Heart left ventricle (tissue), 13 donors: ENCODE results near the gene TMEM86B.

Source experiments
- POLR2A ChIP-seq, 2 donors: fragments of 450-650 bp; IDR thresholded peaks; one replicate each; pipeline ENCODE4 v1.6.1; 2017; ENCODE audit warnings: antibody characterized with exemption in 2 of 2, mild to moderate bottlenecking in 2 of 2, moderate library complexity in 2 of 2
- TF ChIP-seq, protein P1 (sequence below), 12 donors: fragments of 200-600 bp; sonication (generic) in 4 of 12; IDR thresholded peaks; one replicate each; pipeline versions ENCODE4 v1.5.0 to v1.8.0; 2018 to 2022; ENCODE audit warnings: antibody characterized with exemption in 12 of 12, mild to moderate bottlenecking in 5 of 12
- donor health status: ischemic (EF 13 %, LVEDD 7.1; RV severe dilation, severe dysfunction).
- donor health status: DM: no; HTN: yes; CAD: no.
- donor health status: DM: no; HTN: no; CAD: no.
- donor health status: ischemic (EF 25% LVEDD 6.9; RV normal size, moderate dysfunction).
- donor health status: ischemic (EF 25% LVEDD 5.7; RV mildly dilated, moderate dysfunction).
- donor health status: ischemic (EF 35%, LVEDD 5.7; RV mildly dilated, moderate dysfunction).
- donor health status: nonischemic (EF 11% LVEDD 7.7; RV severe dilation, severe dysfunction).
- donor health status: DM: yes; HTN: yes; CAD: no.
- donor health status: PGD.
- donor health status: ischemic (EF 29% LVEDD 5.4; RV normal size, mild dysfunction).
- donor health status: nonischemic (EF 23%, LVEDD 6.1; RV moderate dilation, normal function).

DNA sequence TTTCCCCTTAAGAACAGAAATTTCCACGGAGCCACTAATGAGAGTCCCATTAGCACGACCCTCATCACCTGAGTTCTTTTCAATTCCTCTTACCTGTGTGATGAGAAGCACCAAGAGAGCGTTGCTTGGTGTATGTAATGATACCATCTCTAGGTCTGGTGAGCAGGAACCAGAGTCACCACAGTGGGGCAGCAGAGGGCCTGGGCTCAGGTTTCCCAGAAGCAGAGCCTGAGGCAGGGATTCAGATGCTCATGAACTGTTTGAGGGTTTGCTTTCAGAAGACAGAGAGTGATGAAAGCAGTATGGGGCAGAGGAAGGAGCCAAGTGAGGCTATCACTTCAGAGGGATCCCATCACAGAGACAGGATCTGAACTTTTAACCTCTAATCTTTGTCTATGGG is 16.1 kb downstream of the TMEM86B start:
- TF ChIP-seq, protein P1, sequence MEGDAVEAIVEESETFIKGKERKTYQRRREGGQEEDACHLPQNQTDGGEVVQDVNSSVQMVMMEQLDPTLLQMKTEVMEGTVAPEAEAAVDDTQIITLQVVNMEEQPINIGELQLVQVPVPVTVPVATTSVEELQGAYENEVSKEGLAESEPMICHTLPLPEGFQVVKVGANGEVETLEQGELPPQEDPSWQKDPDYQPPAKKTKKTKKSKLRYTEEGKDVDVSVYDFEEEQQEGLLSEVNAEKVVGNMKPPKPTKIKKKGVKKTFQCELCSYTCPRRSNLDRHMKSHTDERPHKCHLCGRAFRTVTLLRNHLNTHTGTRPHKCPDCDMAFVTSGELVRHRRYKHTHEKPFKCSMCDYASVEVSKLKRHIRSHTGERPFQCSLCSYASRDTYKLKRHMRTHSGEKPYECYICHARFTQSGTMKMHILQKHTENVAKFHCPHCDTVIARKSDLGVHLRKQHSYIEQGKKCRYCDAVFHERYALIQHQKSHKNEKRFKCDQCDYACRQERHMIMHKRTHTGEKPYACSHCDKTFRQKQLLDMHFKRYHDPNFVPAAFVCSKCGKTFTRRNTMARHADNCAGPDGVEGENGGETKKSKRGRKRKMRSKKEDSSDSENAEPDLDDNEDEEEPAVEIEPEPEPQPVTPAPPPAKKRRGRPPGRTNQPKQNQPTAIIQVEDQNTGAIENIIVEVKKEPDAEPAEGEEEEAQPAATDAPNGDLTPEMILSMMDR (IDR thresholded peaks at IDR 0.05) = peak in 2 of 12 donors; percentile 26 to 30
- TF ChIP-seq POLR2A (IDR thresholded peaks at IDR 0.05) = no peak
